ENCODE data around the gene PTPN9. TPM values are rescaled to one million over a fixed set of nuclear protein-coding genes. Genes with fewer than 3 reads are reported as not detected.
"Not testable (repeated sequence)": the region's sequence is repeated elsewhere in the genome, so short reads cannot be mapped to it uniquely, and the experiment has no call there.

Gene PTPN9
- total RNA-seq (ENCODE audit: insufficient read depth, low replicate concordance): 17.8 TPM

GRCh38 chr15:75578948-75579920, at the start of gene PTPN9:
Gene PTPN9 (minus strand): TSS chr15:75579315. CDS start chr15:75578776, 539 bp downstream.
- peak; percentile 86 for DNase-seq (ENCODE audit: low spot score)

- DNase-seq (ENCODE audit: low spot score): peak; percentile 98
Observed at GRCh38 chr15:75625542-75626347, 46.6 kb upstream of the PTPN9 start, which contains the start of gene SNUPN. Gene SNUPN (minus strand): TSS chr15:75625725. CDS start chr15:75621051, 4,674 bp downstream.

GRCh38 chr15:75622505-75622904, 43.4 kb upstream of the PTPN9 start:
- no peak for DNase-seq (ENCODE audit: low spot score)

- DNase-seq (ENCODE audit: low spot score): peak; percentile 95
Observed at GRCh38 chr15:75620841-75621391, 41.8 kb upstream of the PTPN9 start.

GRCh38 chr15:75620058-75620820, 41.1 kb upstream of the PTPN9 start:
- peak; percentile 90 for DNase-seq (ENCODE audit: low spot score)

GRCh38 chr15:75616766-75617165, 37.7 kb upstream of the PTPN9 start:
- no peak for DNase-seq (ENCODE audit: low spot score)

GRCh38 chr15:75606711-75607699, 27.9 kb upstream of the PTPN9 start:
- DNase-seq (ENCODE audit: low spot score): no peak

GRCh38 chr15:75606026-75606425, 26.9 kb upstream of the PTPN9 start:
- DNase-seq (ENCODE audit: low spot score): no peak

- DNase-seq (ENCODE audit: low spot score): no peak
Observed at GRCh38 chr15:75599401-75599800, 20.3 kb upstream of the PTPN9 start.

GRCh38 chr15:75598361-75598760, 19.2 kb upstream of the PTPN9 start:
- DNase-seq (ENCODE audit: low spot score): no peak

GRCh38 chr15:75597667-75598341, 18.7 kb upstream of the PTPN9 start:
- no peak for DNase-seq (ENCODE audit: low spot score)

GRCh38 chr15:75596703-75597345, 17.7 kb upstream of the PTPN9 start:
- DNase-seq (ENCODE audit: low spot score): no peak

- DNase-seq (ENCODE audit: low spot score): no peak
Observed at GRCh38 chr15:75594276-75594675, 15.2 kb upstream of the PTPN9 start.

GRCh38 chr15:75591655-75592364, 12.7 kb upstream of the PTPN9 start:
- no peak for DNase-seq (ENCODE audit: low spot score)

- no peak for DNase-seq (ENCODE audit: low spot score)
Observed at GRCh38 chr15:75590239-75590638, 11.1 kb upstream of the PTPN9 start.

- no peak for DNase-seq (ENCODE audit: low spot score)
Observed at GRCh38 chr15:75589071-75589470, 10.0 kb upstream of the PTPN9 start.

- DNase-seq (ENCODE audit: low spot score): not testable (repeated sequence)
Observed at GRCh38 chr15:75586422-75586821, 7.3 kb upstream of the PTPN9 start.

GRCh38 chr15:75584121-75584520, 5.0 kb upstream of the PTPN9 start:
- DNase-seq (ENCODE audit: low spot score): no peak
